Breast epithelium (tissue), 3 donors: ENCODE results near the gene LRRC1.

Experiments used
- POLR2A ChIP-seq: fragments of 450-650 bp; IDR thresholded peaks from one replicate; pipeline ENCODE4 v1.6.1; 2016; ENCODE audit warnings: antibody characterized with exemption, mild to moderate bottlenecking, moderate library complexity
- POLR2AphosphoS5 ChIP-seq, 3 donors: sonication (generic); formaldehyde crosslinking; IDR thresholded peaks; one replicate each; pipeline ENCODE4 v1.6.1; 2017; ENCODE audit warnings: antibody characterized with exemption in 3 of 3
- TF ChIP-seq, protein P1 (sequence below), 3 donors: fragments of 450-650 bp; IDR thresholded peaks; one replicate each; pipeline ENCODE4 v1.5.1; 2016 to 2017; ENCODE audit warnings: antibody characterized with exemption in 3 of 3, mild to moderate bottlenecking in 3 of 3, moderate library complexity in 3 of 3

GRCh38 chr6:53866226-53866625 is 71.4 kb downstream of the LRRC1 start:
- TF ChIP-seq, protein P1, sequence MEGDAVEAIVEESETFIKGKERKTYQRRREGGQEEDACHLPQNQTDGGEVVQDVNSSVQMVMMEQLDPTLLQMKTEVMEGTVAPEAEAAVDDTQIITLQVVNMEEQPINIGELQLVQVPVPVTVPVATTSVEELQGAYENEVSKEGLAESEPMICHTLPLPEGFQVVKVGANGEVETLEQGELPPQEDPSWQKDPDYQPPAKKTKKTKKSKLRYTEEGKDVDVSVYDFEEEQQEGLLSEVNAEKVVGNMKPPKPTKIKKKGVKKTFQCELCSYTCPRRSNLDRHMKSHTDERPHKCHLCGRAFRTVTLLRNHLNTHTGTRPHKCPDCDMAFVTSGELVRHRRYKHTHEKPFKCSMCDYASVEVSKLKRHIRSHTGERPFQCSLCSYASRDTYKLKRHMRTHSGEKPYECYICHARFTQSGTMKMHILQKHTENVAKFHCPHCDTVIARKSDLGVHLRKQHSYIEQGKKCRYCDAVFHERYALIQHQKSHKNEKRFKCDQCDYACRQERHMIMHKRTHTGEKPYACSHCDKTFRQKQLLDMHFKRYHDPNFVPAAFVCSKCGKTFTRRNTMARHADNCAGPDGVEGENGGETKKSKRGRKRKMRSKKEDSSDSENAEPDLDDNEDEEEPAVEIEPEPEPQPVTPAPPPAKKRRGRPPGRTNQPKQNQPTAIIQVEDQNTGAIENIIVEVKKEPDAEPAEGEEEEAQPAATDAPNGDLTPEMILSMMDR (IDR thresholded peaks at IDR 0.05), result no peak
- TF ChIP-seq POLR2AphosphoS5 (IDR thresholded peaks at IDR 0.05) (no peak), POLR2A (no peak)
